Activated naive CD8-positive, alpha-beta T cell treated with anti-CD3 and anti-CD28 coated beads, Interleukin-2, amount 50 U/mL, for 16 hours (primary cell): ENCODE measurements around the gene OR8K5.
"Not testable (repeated sequence)": the region's sequence is repeated elsewhere in the genome, so short reads cannot be mapped to it uniquely, and the experiment has no call there.

Source experiments
- DNase-seq: peaks from one replicate; pipeline ENCODE4 v3.0.0-alpha.2; 2020; ENCODE audit warnings: low read depth, low spot score

OR8K5 gene

GRCh38 chr11:56160217-56160616, at the start of gene OR8K5:
OR8K5 (minus strand) TSS chr11:56160317; CDS start chr11:56160317, 0 bp downstream.
- DNase-seq: no peak

GRCh38 chr11:56207790-56208189, 47.7 kb upstream of the OR8K5 start:
- DNase-seq: no peak

- DNase-seq: no peak
These were observed 37.2 kb upstream of the OR8K5 start for GRCh38 chr11:56197367-56197766.

GRCh38 chr11:56196705-56197104, 36.6 kb upstream of the OR8K5 start:
- no peak for DNase-seq

GRCh38 chr11:56188602-56189001, 28.5 kb upstream of the OR8K5 start:
- DNase-seq: no peak

- no peak for DNase-seq
These were observed 23.3 kb upstream of the OR8K5 start for GRCh38 chr11:56183459-56183858.

GRCh38 chr11:56176318-56176717, 16.2 kb upstream of the OR8K5 start, which contains the start of gene OR5J2:
OR5J2 (plus strand) TSS chr11:56176618; CDS start chr11:56176618, 0 bp downstream.
- no peak for DNase-seq

- DNase-seq: no peak
These were observed 12.2 kb upstream of the OR8K5 start for GRCh38 chr11:56172256-56172830.

GRCh38 chr11:56163804-56164203, 3.7 kb upstream of the OR8K5 start:
- no peak for DNase-seq

- no peak for DNase-seq
These were observed 7.8 kb downstream of the OR8K5 start for GRCh38 chr11:56152333-56152732.

GRCh38 chr11:56151376-56151775, 8.7 kb downstream of the OR8K5 start:
- no peak for DNase-seq

- DNase-seq: not testable (repeated sequence)
These were observed 16.4 kb downstream of the OR8K5 start for GRCh38 chr11:56143681-56144080.

- DNase-seq: no peak
These were observed 19.9 kb downstream of the OR8K5 start, which contains the start of gene OR8J3 for GRCh38 chr11:56140151-56140661. OR8J3 (minus strand) TSS chr11:56140201; CDS start chr11:56137718, 2,483 bp downstream.

GRCh38 chr11:56122073-56122472, 38.0 kb downstream of the OR8K5 start, which contains the start of gene OR8H3:
OR8H3 (plus strand) TSS chr11:56122373; CDS start chr11:56122373, 0 bp downstream.
- DNase-seq: no peak
